ENCODE measurements around the gene KCNMB4. TPM values are rescaled to one million over a fixed set of nuclear protein-coding genes. Genes with fewer than 3 reads are reported as not detected.

The KCNMB4 gene
- total and polyA plus RNA-seq, 5 donors: 2.4 to 4.5 (median 3.5) TPM

DNA sequence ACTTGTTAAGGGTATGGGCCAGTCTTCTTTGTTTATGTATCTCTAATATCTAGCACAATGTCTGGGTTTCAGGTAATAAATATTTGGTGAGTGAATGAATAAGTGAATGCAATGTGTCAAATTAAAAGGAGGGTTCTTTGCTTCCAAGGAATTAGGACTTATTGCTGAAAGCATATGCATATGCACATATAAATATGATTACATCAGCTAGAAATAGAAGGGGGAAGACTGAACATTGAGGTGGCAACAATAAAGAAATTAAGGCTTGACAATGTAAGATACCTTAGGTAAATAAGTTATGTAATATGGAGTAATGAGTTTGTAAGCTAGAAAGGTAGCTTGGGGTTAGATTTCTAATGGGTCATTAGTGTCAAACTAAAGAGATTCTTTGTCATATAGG lies 37.7 kb downstream of the KCNMB4 start:
- intact Hi-C loops (cut with DNase I): no loop called here

DNA sequence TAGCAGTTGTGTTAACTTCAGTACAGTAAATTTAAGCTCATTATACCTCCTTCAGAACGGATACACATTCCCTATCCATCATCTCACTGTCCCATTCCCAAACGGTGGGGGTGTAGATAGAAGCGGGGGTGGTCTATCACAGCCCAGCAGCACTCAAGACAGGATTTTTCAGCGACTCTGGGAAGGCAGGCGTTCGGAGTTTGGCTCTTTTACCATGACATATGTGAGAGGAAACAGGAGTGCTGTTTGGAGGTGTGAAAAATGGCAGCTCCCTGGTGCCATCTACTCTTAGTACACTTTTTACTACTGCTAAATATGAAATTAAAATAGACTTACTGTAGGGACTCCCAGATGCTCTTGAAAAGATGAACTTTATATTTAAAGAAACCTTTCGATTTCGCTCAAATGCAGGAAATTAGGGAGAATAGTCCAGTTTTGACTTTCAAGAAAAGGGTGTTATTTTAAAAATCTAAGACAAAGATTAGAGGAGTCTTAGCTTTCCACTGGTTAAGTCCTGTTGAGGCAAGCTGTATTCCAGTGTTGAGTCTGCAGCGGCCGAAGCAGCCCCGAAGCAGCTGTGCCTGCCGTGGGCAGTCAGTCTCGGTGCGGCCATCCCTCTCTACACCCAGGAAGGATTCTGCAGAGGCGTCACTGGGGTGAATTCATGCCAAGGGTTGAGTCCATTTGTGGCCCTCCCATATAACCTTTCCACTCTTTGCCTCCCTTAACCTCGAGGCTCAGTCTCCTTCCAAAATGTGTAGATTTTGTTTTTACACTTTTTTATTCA lies 42.1 kb downstream of the KCNMB4 start:
- WGBS: 82% methylated on average over 16 of the region's 16 CpGs
- intact Hi-C loops (cut with DNase I): no loop called here
- no peaks in the 10 kb centered on the region for H3K9me3 ChIP-seq (ENCODE audit: control insufficient read depth, low read length)
- H3K27ac ChIP-seq (ENCODE audit: low read length): no peak overlapping the region
- no peak for ATAC-seq
- H3K4me3 ChIP-seq (ENCODE audit: low read length): no peak overlapping the region
- H3K4me1 ChIP-seq (ENCODE audit: control insufficient read depth, insufficient read depth, low read length): no peaks in the 10 kb centered on the region
- no peak for DNase-seq
- H3K27me3 ChIP-seq (ENCODE audit: control insufficient read depth, insufficient read depth): no peaks in the 10 kb centered on the region

More for the DNA sequence above, 37.7 kb downstream of the KCNMB4 start:
- H3K4me1 ChIP-seq (ENCODE audit: control insufficient read depth, insufficient read depth, low read length): no peaks in the 10 kb centered on the region
- DNase-seq (no peak), ATAC-seq (no peak)
- no peak overlapping the region for H3K27ac ChIP-seq (ENCODE audit: low read length)
- no peak overlapping the region for H3K4me3 ChIP-seq (ENCODE audit: low read length)
- H3K27me3 ChIP-seq (ENCODE audit: control insufficient read depth, insufficient read depth): no peaks in the 10 kb centered on the region
- no peaks in the 10 kb centered on the region for H3K9me3 ChIP-seq (ENCODE audit: control insufficient read depth, low read length)

DNA sequence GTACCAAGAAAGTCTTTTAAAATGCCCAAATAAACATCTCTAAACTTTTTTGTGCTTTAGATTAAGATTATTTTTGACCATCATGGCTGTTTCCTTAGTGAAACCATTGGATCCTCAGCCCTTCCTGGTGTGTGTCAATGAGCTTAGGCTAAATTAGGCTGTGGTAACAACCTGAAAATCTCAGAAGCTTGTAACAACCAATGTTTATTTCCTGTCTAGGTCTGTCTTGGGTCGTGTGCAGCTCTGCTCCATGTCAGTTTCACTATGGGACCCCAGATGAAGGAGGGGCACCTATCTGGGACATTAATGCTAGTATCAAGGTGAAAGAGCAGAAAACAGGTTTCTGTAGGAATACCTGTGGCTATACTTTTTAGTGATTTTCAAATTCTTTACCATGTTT lies 49.9 kb downstream of the KCNMB4 start:
- H3K4me3 ChIP-seq (ENCODE audit: low read length): no peak overlapping the region
- WGBS: 37% methylated on average over 1 of the region's 1 CpG
- no peaks in the 10 kb centered on the region for H3K9me3 ChIP-seq (ENCODE audit: control insufficient read depth, low read length)
- H3K4me1 ChIP-seq (ENCODE audit: control insufficient read depth, insufficient read depth, low read length): no peaks in the 10 kb centered on the region
- intact Hi-C loops (cut with DNase I): no loop called here
- ATAC-seq (no peak), DNase-seq (no peak)
- H3K27ac ChIP-seq (ENCODE audit: low read length): no peak overlapping the region
- no peaks in the 10 kb centered on the region for H3K27me3 ChIP-seq (ENCODE audit: control insufficient read depth, insufficient read depth)

DNA sequence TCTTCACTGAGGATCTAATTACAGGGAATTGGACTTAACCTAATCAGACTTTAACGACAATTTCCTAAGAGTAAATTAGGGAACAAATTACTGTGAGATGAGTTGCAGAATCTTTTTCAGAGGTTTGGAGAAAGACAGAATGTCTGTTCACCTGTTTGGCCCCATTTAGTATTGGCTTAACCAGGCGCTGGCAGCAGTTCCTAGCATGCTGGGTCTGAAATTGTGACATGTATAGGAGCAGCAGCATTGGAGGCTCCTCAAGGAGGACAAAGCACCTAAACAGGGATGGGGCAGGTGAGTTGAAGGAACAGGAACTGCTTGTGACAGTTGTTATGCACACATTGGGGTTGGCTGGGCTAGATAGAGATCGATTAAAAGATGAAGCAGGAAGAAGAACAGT lies 51.0 kb downstream of the KCNMB4 start:
- Histone ChIP-seq H3K4me3 (ENCODE audit: low read length) (no peak overlapping the region), H3K27ac (ENCODE audit: low read length) (no peak overlapping the region), H3K9me3 (ENCODE audit: control insufficient read depth, low read length) (no peaks in the 10 kb centered on the region), H3K4me1 (ENCODE audit: control insufficient read depth, insufficient read depth, low read length) (no peaks in the 10 kb centered on the region), H3K27me3 (ENCODE audit: control insufficient read depth, insufficient read depth) (no peaks in the 10 kb centered on the region)
- intact Hi-C loops (cut with DNase I): no loop called here
- ATAC-seq (no peak), DNase-seq (no peak)
- WGBS: 91% methylated on average over 3 of the region's 3 CpGs

DNA sequence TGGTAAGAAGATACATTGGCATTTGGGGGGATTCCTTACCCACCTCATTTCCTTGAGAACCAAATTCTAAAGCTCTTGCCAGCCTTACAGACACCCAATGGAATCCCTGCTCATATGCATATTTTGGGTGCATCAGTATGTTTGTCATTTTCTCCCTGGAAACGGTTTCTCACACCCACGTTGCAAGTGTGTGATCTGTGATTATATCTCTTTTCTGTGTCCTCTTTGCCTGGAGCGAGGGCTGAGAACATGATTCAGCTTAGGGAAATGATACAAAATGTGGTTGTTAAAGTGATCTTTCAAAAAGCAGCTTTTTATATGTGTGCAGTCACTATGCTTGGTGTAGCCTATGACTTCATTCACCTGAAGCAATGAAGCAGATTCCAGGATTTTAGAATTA lies 52.0 kb downstream of the KCNMB4 start:
- DNase-seq (no peak), ATAC-seq (no peak)
- Histone ChIP-seq H3K4me1 (ENCODE audit: control insufficient read depth, insufficient read depth, low read length) (no peaks in the 10 kb centered on the region), H3K27me3 (ENCODE audit: control insufficient read depth, insufficient read depth) (no peaks in the 10 kb centered on the region), H3K4me3 (ENCODE audit: low read length) (no peak overlapping the region), H3K27ac (ENCODE audit: low read length) (no peak overlapping the region), H3K9me3 (ENCODE audit: control insufficient read depth, low read length) (no peaks in the 10 kb centered on the region)
- intact Hi-C loops (cut with DNase I): no loop called here
- 67% methylated on average over 3 of the region's 3 CpGs for WGBS

DNA sequence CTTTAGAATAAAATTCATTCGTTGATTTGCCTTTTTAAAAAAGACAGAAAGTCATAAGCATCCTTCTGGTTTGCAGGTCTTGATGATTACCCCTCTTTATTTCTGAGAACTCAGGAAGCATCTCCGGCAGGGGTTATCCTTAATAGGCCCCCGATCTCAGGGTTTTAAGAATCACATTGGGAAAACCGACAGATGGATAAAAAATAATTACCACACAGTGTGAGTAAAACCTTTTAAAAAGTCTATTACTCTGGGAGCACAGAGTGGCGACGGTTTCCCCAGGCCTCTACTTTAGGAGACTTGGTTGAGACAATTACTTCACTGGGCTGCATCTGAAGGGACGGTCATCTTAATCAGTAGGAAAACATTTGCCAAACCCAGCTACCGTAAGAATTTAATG lies 56.5 kb downstream of the KCNMB4 start:
- Histone ChIP-seq H3K27me3 (ENCODE audit: control insufficient read depth, insufficient read depth) (no peaks in the 10 kb centered on the region), H3K4me3 (ENCODE audit: low read length) (no peak overlapping the region), H3K4me1 (ENCODE audit: control insufficient read depth, insufficient read depth, low read length) (no peaks in the 10 kb centered on the region), H3K9me3 (ENCODE audit: control insufficient read depth, low read length) (no peaks in the 10 kb centered on the region), H3K27ac (ENCODE audit: low read length) (no peak overlapping the region)
- 89% methylated on average over 8 of the region's 8 CpGs for WGBS
- no peak for DNase-seq
- intact Hi-C loops (cut with DNase I): no loop called here
- no peak for ATAC-seq

DNA sequence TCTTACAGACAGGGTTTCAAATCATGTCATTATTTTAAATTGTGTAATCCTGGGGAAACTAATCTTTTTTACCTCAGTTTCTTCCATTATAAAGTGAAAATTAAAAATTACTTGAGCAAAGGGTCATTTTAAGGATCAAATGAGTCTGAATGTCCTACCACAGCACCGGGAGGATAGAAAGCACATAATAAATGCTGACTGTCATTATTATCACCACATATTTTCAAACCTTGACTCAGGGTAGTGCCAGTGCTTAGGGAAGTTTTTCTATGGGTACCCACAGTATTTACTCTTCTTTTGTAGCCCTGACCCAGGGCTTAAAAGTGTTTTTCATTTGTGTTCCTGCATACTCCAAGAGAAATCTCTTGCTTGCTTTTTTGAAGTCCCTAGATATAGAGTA lies 60.5 kb downstream of the KCNMB4 start:
- DNase-seq (no peak), ATAC-seq (no peak)
- H3K27me3 ChIP-seq (ENCODE audit: control insufficient read depth, insufficient read depth): no peaks in the 10 kb centered on the region
- WGBS: 82% methylated on average over 1 of the region's 1 CpG
- H3K4me3 ChIP-seq (ENCODE audit: low read length): no peak overlapping the region
- H3K27ac ChIP-seq (ENCODE audit: low read length): no peak overlapping the region
- H3K4me1 ChIP-seq (ENCODE audit: control insufficient read depth, insufficient read depth, low read length): no peaks in the 10 kb centered on the region
- H3K9me3 ChIP-seq (ENCODE audit: control insufficient read depth, low read length): no peaks in the 10 kb centered on the region
- intact Hi-C loops (cut with DNase I): no loop called here

DNA sequence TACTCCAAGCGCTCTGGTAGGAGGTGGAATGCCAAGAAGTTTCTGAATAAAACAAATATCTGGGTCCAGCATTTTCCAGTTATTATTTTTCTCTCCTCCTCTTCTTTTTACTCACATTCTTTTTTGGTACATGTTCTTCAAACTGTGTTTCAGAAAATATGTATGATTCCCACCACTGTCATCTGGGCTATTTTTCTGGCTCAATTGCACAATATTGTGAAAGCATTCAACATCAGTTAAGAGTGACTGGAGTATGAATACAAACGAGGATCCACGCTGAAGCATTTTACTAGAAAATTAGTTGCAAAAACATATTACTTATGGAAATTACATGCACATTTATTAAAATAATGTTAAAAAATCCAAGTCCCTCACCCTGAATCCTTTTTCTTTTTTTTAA lies 61.5 kb downstream of the KCNMB4 start:
- Histone ChIP-seq H3K4me3 (ENCODE audit: low read length) (no peak overlapping the region), H3K27ac (ENCODE audit: low read length) (no peak overlapping the region), H3K9me3 (ENCODE audit: control insufficient read depth, low read length) (no peaks in the 10 kb centered on the region), H3K4me1 (ENCODE audit: control insufficient read depth, insufficient read depth, low read length) (no peaks in the 10 kb centered on the region), H3K27me3 (ENCODE audit: control insufficient read depth, insufficient read depth) (no peaks in the 10 kb centered on the region)
- WGBS: 83% methylated on average over 3 of the region's 3 CpGs
- ATAC-seq (no peak), DNase-seq (no peak)
- intact Hi-C loops (cut with DNase I): no loop called here

DNA sequence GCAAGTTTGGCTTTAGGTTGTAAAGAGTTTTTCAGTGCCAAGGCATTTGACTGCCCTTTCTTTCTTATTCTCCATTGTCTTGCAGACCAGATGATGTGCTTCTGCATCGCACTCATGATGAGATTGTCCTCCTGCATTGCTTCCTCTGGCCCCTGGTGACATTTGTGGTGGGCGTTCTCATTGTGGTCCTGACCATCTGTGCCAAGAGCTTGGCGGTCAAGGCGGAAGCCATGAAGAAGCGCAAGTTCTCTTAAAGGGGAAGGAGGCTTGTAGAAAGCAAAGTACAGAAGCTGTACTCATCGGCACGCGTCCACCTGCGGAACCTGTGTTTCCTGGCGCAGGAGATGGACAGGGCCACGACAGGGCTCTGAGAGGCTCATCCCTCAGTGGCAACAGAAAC lies 64.3 kb downstream of the KCNMB4 start:
- 93% methylated on average over 11 of the region's 11 CpGs for WGBS
- H3K9me3 ChIP-seq (ENCODE audit: control insufficient read depth, low read length): no peaks in the 10 kb centered on the region
- ATAC-seq: no peak
- no peaks in the 10 kb centered on the region for H3K27me3 ChIP-seq (ENCODE audit: control insufficient read depth, insufficient read depth)
- DNase-seq: no peak
- no peak overlapping the region for H3K27ac ChIP-seq (ENCODE audit: low read length)
- H3K4me1 ChIP-seq (ENCODE audit: control insufficient read depth, insufficient read depth, low read length): no peaks in the 10 kb centered on the region
- intact Hi-C loops (cut with DNase I): no loop called here
- H3K4me3 ChIP-seq (ENCODE audit: low read length): no peak overlapping the region

DNA sequence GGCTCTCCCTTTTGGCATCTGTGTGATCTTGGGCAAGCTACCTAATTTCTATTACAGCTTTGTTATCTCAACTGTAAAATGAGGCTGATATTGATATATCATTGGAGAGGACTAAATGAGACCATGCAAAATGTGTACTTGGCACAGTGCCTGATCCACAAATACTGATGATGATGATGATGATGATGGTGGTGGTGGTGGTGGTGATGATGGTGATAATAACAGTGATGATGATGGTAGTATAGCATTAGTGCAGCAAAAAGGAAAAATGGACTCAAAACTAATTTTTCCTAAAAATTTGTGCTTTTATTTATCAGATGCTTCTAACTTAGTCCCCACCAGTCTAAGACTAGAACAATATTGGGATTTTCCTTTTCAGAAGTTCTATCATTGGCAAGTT lies 70.7 kb downstream of the KCNMB4 start:
- Histone ChIP-seq H3K27ac (ENCODE audit: low read length) (no peak overlapping the region), H3K9me3 (ENCODE audit: control insufficient read depth, low read length) (no peaks in the 10 kb centered on the region), H3K27me3 (ENCODE audit: control insufficient read depth, insufficient read depth) (no peaks in the 10 kb centered on the region), H3K4me3 (ENCODE audit: low read length) (no peak overlapping the region), H3K4me1 (ENCODE audit: control insufficient read depth, insufficient read depth, low read length) (no peaks in the 10 kb centered on the region)
- intact Hi-C loops (cut with DNase I): no loop called here
- ATAC-seq (no peak), DNase-seq (no peak)

DNA sequence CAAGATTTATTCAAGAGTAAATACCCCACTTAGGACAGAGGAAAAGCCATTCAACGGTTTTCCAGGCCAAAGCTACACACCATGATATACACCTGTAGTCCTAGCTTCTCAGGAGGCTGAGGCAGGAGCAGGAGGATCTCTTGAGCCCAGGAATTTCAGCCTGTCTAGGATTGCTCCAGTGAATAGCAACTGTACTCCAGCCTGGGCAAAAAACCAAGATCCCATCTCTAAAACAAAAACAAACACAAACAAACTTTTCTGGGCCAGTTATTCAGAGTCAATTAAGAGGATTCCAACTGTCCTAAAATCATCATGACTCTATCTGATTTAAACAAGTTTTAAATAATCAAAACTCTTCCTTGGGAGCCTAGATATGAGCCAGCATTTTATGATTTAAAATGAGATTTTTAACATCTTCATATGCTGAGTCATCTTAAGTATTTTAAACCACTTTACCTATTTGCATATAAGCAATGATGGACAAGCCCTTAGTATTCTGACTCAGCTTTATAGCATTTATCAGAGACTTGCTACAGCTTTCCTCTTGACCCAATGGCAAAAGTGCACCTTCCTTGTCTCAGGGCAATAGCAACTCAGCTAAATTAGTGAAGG lies 77.1 kb downstream of the KCNMB4 start:
- no peak overlapping the region for H3K27ac ChIP-seq (ENCODE audit: low read length)
- intact Hi-C loops (cut with DNase I): no loop called here
- H3K27me3 ChIP-seq (ENCODE audit: control insufficient read depth, insufficient read depth): no peaks in the 10 kb centered on the region
- no peak for ATAC-seq
- H3K4me1 ChIP-seq (ENCODE audit: control insufficient read depth, insufficient read depth, low read length): peaks cover 1% of the 10 kb centered on the region
- DNase-seq: no peak
- WGBS: 0% methylated on average over 1 of the region's 1 CpG
- H3K4me3 ChIP-seq (ENCODE audit: low read length): no peak overlapping the region
- H3K9me3 ChIP-seq (ENCODE audit: control insufficient read depth, low read length): peaks cover 2% of the 10 kb centered on the region

DNA sequence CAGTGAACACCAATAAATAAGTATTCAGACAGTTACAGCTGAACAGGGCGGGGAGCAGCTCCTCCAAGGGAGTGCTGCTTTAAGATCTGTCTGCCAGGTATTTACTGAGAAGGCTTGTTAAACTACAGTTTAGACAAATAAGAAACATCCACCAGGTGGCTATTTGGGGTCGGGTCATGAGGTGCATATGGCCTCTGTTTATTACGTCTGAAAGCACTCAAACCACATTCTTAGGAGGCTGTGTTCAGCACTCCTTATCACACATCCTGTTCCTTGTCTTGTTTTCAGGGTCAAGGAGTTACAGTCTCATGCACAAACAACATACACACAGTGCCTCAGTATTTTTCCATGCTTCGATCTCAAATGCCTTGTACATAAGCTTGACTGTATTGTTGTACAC lies 78.8 kb downstream of the KCNMB4 start:
- Histone ChIP-seq H3K27me3 (ENCODE audit: control insufficient read depth, insufficient read depth) (no peaks in the 10 kb centered on the region), H3K4me3 (ENCODE audit: low read length) (no peak overlapping the region), H3K9me3 (ENCODE audit: control insufficient read depth, low read length) (peaks cover 7% of the 10 kb centered on the region), H3K27ac (ENCODE audit: low read length) (no peak overlapping the region), H3K4me1 (ENCODE audit: control insufficient read depth, insufficient read depth, low read length) (peaks cover 1% of the 10 kb centered on the region)
- WGBS: 59% methylated on average over 4 of the region's 4 CpGs
- intact Hi-C loops (cut with DNase I): no loop called here
- DNase-seq (no peak), ATAC-seq (no peak)
